ENCODE results near the gene LHX4.

DNA sequence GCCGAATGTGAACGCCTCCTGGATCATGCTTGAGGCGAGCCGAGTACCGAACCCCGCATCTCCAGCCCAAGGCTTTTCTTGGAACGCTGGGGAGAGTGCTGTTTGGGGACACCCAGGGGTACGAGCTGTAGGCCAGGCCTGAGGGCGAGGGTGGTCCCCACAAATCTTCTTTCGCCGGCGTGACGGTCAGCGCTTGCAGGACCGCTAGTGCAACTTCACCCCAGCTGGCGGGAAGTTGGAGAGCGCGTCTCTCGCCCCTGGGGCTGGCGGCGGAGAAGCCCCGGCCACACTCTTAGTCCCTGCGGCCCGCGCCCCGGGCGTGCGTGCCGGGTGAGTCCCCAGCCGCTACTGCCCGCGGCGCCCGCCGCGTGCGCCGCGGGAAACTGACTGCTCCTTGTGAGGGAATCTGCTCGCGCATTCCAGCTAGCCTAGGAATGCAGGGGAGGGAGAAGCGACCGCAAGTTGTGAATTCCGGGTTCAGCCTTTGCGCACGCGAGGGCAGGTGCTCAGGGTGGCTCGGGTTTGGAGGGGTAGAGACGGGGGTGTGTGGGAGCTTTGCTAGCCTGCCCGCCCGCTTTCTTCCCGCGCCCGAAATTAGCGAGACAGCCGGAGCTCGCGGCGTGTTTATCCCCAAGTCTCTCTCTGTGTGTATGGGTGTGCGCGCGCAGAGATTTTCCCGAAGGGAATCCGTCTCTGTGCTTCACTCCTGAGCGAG lies 884 bp downstream of the LHX4 start:
- TF ChIP-seq, protein P1, sequence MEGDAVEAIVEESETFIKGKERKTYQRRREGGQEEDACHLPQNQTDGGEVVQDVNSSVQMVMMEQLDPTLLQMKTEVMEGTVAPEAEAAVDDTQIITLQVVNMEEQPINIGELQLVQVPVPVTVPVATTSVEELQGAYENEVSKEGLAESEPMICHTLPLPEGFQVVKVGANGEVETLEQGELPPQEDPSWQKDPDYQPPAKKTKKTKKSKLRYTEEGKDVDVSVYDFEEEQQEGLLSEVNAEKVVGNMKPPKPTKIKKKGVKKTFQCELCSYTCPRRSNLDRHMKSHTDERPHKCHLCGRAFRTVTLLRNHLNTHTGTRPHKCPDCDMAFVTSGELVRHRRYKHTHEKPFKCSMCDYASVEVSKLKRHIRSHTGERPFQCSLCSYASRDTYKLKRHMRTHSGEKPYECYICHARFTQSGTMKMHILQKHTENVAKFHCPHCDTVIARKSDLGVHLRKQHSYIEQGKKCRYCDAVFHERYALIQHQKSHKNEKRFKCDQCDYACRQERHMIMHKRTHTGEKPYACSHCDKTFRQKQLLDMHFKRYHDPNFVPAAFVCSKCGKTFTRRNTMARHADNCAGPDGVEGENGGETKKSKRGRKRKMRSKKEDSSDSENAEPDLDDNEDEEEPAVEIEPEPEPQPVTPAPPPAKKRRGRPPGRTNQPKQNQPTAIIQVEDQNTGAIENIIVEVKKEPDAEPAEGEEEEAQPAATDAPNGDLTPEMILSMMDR (IDR thresholded peaks at IDR 0.05; ENCODE audit: low read length): no peak
- no peak for TF ChIP-seq EZH2 (IDR thresholded peaks at IDR 0.05; ENCODE audit: borderline replicate concordance, low read length)
